Prostate gland (tissue), 2 donors: ENCODE data around the gene LSM12. TPM values are rescaled to one million over a fixed set of nuclear protein-coding genes. Genes with fewer than 3 reads are reported as not detected.
"Not testable (repeated sequence)": the region's sequence is repeated elsewhere in the genome, so short reads cannot be mapped to it uniquely, and the experiment has no call there.

Experiments used
- DNase-seq: peaks from one replicate; pipeline ENCODE4 v3.0.0-alpha.2; 2019; ENCODE audit warnings: low spot score
- H3K27ac ChIP-seq, 2 donors: fragments of 200-600 bp; sonication (generic); 2 replicates each; pipeline ENCODE4 v1.5.1; 2017 to 2019
- H3K27me3 ChIP-seq: fragments of 200-600 bp; sonication (generic); replicated peaks from 2 replicates; pipeline ENCODE4 v1.5.1; 2019; ENCODE audit not compliant: insufficient read depth
- H3K36me3 ChIP-seq, 2 donors: fragments of 200-600 bp; sonication (generic); 1 replicate in 1 of 2; 2 replicates in 1 of 2; pipeline versions ENCODE4 v1.5.1 to v1.8.1; 2017 to 2019
- H3K4me1 ChIP-seq: fragments of 200-600 bp; sonication (generic); replicated peaks from 2 replicates; pipeline ENCODE4 v1.5.1; 2019
- H3K4me3 ChIP-seq, 2 donors: fragments of 200-600 bp; sonication (generic); 2 replicates each; pipeline ENCODE4 v1.5.1; 2017 to 2019
- H3K9me3 ChIP-seq: fragments of 200-600 bp; sonication (generic); 2 replicates; pipeline ENCODE4 v1.5.1; 2017
- POLR2A ChIP-seq: fragments of 450-650 bp; IDR thresholded peaks from one replicate; pipeline ENCODE4 v1.6.1; 2016; ENCODE audit warnings: antibody characterized with exemption, mild to moderate bottlenecking
- POLR2AphosphoS5 ChIP-seq: sonication (generic); formaldehyde crosslinking; IDR thresholded peaks from one replicate; pipeline ENCODE4 v1.6.1; 2017; ENCODE audit warnings: antibody characterized with exemption
- WGBS: methylation state at CpG from one replicate; pipeline ENCODE4 v1.1.5; 2018; 5-methylcytosine and 5-hydroxymethylcytosine counted together
- intact Hi-C: fragments of 100-400 bp; cut with DNase I; formaldehyde crosslinking; loops from one replicate; pipeline ENCODE4 v1.14.2; 2022
- total RNA-seq, 2 donors: library from RNA; depleted of rRNA; stranded (reverse); fragments of >200 nt; gene quantifications; one replicate each; pipeline ENCODE4 v1.1.0, GENCODE V29; 2016
- TF ChIP-seq, protein P1 (sequence below), 4 experiments: fragments of 200-600 bp in 2 of 4; fragments of 450-650 bp in 2 of 4; sonication (generic) in 2 of 4; IDR thresholded peaks; 1 replicate in 3 of 4; 2 replicates in 1 of 4; pipeline ENCODE4 v1.5.1; 2016 to 2019; ENCODE audit warnings: antibody characterized with exemption in 4 of 4, mild to moderate bottlenecking in 2 of 4, moderate library complexity in 2 of 4

LSM12 gene
- total RNA-seq, 2 donors from 2014 or later: 30.0 to 45.2 TPM

GRCh38 chr17:44037471-44037870 lies 29.0 kb downstream of the LSM12 start:
- Histone ChIP-seq H3K36me3 (no peaks in the 10 kb centered on the region), H3K9me3 (no peaks in the 10 kb centered on the region), H3K27me3 (no peaks in the 10 kb centered on the region), H3K4me1 (peaks cover 7% of the 10 kb centered on the region), H3K27ac (no peak overlapping the region), H3K4me3 (no peak overlapping the region)
- 89% methylated on average over 2 of the region's 2 CpGs for WGBS
- intact Hi-C loops: no loop called here
- TF ChIP-seq, protein P1, sequence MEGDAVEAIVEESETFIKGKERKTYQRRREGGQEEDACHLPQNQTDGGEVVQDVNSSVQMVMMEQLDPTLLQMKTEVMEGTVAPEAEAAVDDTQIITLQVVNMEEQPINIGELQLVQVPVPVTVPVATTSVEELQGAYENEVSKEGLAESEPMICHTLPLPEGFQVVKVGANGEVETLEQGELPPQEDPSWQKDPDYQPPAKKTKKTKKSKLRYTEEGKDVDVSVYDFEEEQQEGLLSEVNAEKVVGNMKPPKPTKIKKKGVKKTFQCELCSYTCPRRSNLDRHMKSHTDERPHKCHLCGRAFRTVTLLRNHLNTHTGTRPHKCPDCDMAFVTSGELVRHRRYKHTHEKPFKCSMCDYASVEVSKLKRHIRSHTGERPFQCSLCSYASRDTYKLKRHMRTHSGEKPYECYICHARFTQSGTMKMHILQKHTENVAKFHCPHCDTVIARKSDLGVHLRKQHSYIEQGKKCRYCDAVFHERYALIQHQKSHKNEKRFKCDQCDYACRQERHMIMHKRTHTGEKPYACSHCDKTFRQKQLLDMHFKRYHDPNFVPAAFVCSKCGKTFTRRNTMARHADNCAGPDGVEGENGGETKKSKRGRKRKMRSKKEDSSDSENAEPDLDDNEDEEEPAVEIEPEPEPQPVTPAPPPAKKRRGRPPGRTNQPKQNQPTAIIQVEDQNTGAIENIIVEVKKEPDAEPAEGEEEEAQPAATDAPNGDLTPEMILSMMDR (IDR thresholded peaks at IDR 0.05): no peak
- TF ChIP-seq POLR2AphosphoS5 (no peak), POLR2A (no peak)
- DNase-seq: no peak

- H3K4me3 ChIP-seq, H3K9me3 ChIP-seq, H3K4me1 ChIP-seq, H3K27ac ChIP-seq, H3K27me3 ChIP-seq, DNase-seq, intact Hi-C loops, H3K36me3 ChIP-seq: not testable (repeated sequence)
- WGBS: no CpG with 5 or more reads among the region's 3 CpGs
These were observed 31.8 kb downstream of the LSM12 start for GRCh38 chr17:44034688-44035087.

- Histone ChIP-seq H3K4me1 (no peaks in the 10 kb centered on the region), H3K27me3 (no peaks in the 10 kb centered on the region), H3K9me3 (no peaks in the 10 kb centered on the region), H3K27ac (no peak overlapping the region), H3K36me3 (no peaks in the 10 kb centered on the region), H3K4me3 (no peak overlapping the region)
- intact Hi-C loops: no loop called here
- TF ChIP-seq POLR2AphosphoS5 (no peak), POLR2A (no peak)
- TF ChIP-seq, protein P1 (IDR thresholded peaks at IDR 0.05): no peak
- WGBS: 74% methylated on average over 3 of the region's 3 CpGs
- no peak for DNase-seq
These were observed 32.5 kb downstream of the LSM12 start for GRCh38 chr17:44033861-44034408.

DNA sequence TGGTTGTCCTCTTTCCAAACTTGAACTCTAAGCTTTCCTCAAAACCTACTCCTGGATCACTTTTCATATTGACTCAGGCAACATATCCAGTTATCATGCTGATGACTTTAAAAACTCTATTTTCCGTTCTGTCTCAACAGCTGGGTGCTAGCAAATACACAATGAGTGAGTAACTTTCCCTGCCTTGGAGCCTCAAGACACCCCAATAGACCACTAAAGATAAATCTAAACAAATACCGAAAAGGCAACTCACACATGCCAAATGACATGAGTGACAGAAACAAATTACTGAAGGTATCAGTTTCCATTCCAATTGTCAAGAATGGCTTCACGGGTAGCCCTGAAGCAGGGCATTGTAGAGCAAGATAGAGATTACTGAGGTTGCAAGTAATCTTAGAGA lies 36.0 kb downstream of the LSM12 start:
- Histone ChIP-seq H3K36me3 (no peaks in the 10 kb centered on the region), H3K4me3 (no peak overlapping the region), H3K27me3 (no peaks in the 10 kb centered on the region), H3K9me3 (no peaks in the 10 kb centered on the region), H3K4me1 (no peaks in the 10 kb centered on the region), H3K27ac (no peak overlapping the region)
- DNase-seq: no peak
- WGBS: 89% methylated on average over 3 of the region's 3 CpGs
- intact Hi-C loops: no loop called here
- TF ChIP-seq POLR2A (no peak), POLR2AphosphoS5 (no peak)
- TF ChIP-seq, protein P1 (IDR thresholded peaks at IDR 0.05): no peak

DNA sequence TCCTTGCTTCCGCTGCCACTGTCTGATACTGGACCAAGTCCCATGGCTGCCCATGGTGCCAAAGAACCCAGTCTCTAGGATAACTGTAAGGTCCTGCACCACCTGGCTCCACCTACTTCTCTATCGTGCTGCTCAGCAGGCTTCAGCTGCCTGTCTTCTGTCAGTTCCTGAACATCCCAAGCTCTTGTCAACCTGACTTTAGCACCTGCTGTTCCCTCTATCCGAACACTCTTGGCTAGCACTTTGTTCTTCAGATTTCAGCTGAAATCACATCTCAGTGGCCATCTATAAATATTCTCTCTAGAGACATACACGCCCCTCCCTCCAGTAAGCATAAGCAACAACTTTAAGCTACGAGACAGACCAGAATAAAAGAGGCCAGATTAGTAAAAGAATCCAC lies 36.7 kb downstream of the LSM12 start:
- no peak for TF ChIP-seq POLR2AphosphoS5
- TF ChIP-seq, protein P1 (IDR thresholded peaks at IDR 0.05): no peak
- no peak for TF ChIP-seq POLR2A
- no peak for DNase-seq
- H3K4me3 ChIP-seq: no peak overlapping the region
- no peaks in the 10 kb centered on the region for H3K4me1 ChIP-seq
- H3K27me3 ChIP-seq: no peaks in the 10 kb centered on the region
- no peaks in the 10 kb centered on the region for H3K9me3 ChIP-seq
- no peaks in the 10 kb centered on the region for H3K36me3 ChIP-seq
- intact Hi-C loops: no loop called here
- no peak overlapping the region for H3K27ac ChIP-seq
- 83% methylated on average over 5 of the region's 5 CpGs for WGBS
